H9 (cell line): ENCODE data around the gene ZP3. TPM values are rescaled to one million over a fixed set of nuclear protein-coding genes. Genes with fewer than 3 reads are reported as not detected.
"Not testable (repeated sequence)": the region's sequence is repeated elsewhere in the genome, so short reads cannot be mapped to it uniquely, and the experiment has no call there.

Experiments
- DNase-seq: peaks from one replicate; pipeline ENCODE4 v3.0.0-alpha.2; 2017
- H2AFZ ChIP-seq: one replicate; pipeline ENCODE4 v1.6.1; 2013; ENCODE audit warnings: mild to moderate bottlenecking, low read length, control low read depth, moderate library complexity
- H2AK5ac ChIP-seq: 2 replicates; pipeline ENCODE4 v1.6.1; 2013; ENCODE audit warnings: low read length, control low read depth, mixed read lengths; ENCODE audit not compliant: insufficient read length
- H2BK120ac ChIP-seq: one replicate; pipeline ENCODE4 v1.6.1; 2013; ENCODE audit warnings: low read depth, mild to moderate bottlenecking, low read length, control low read depth, inconsistent platforms; ENCODE audit not compliant: poor library complexity, severe bottlenecking
- H2BK12ac ChIP-seq: 2 replicates; pipeline ENCODE4 v1.6.1; 2013; ENCODE audit warnings: low read length, control low read depth, mixed read lengths, low read depth; ENCODE audit not compliant: insufficient read length
- H2BK15ac ChIP-seq: 2 replicates; pipeline ENCODE4 v1.6.1; 2013; ENCODE audit warnings: low read depth, low read length, control low read depth
- H2BK20ac ChIP-seq: one replicate; pipeline ENCODE4 v1.6.1; 2013; ENCODE audit warnings: low read depth, mild to moderate bottlenecking, low read length, control low read depth, inconsistent platforms; ENCODE audit not compliant: poor library complexity, severe bottlenecking
- H2BK5ac ChIP-seq: 2 replicates; pipeline ENCODE4 v1.6.1; 2013; ENCODE audit warnings: low read length, control low read depth, mixed read lengths; ENCODE audit not compliant: insufficient read length
- H3K14ac ChIP-seq: 2 replicates; pipeline ENCODE4 v1.6.1; 2013; ENCODE audit warnings: low read length, control low read depth; ENCODE audit not compliant: insufficient read depth
- H3K18ac ChIP-seq: 2 replicates; pipeline ENCODE4 v1.6.1; 2013; ENCODE audit warnings: low read depth, mild to moderate bottlenecking, mixed read lengths, low read length, control low read depth; ENCODE audit not compliant: insufficient read length
- H3K23ac ChIP-seq: 2 replicates; pipeline ENCODE4 v1.6.1; 2013; ENCODE audit warnings: low read length, control low read depth, mixed read lengths, low read depth; ENCODE audit not compliant: insufficient read length
- H3K23me2 ChIP-seq: 2 replicates; pipeline ENCODE4 v1.6.1; 2013; ENCODE audit warnings: low read depth, mild to moderate bottlenecking, mixed read lengths, low read length, control low read depth; ENCODE audit not compliant: insufficient read length, poor library complexity, severe bottlenecking
- H3K27ac ChIP-seq: 2 replicates; pipeline ENCODE4 v1.5.1; 2013; ENCODE audit warnings: low read length, control low read depth, mixed read lengths, low read depth; ENCODE audit not compliant: insufficient read length
- H3K27me3 ChIP-seq: 2 replicates; pipeline ENCODE4 v1.6.1; 2013; ENCODE audit warnings: low read length, control low read depth, inconsistent platforms; ENCODE audit not compliant: insufficient read depth
- H3K4ac ChIP-seq: 2 replicates; pipeline ENCODE4 v1.6.1; 2013; ENCODE audit warnings: low read depth, mild to moderate bottlenecking, control low read depth, inconsistent platforms, low read length, moderate library complexity
- H3K4me1 ChIP-seq: 2 replicates; pipeline ENCODE4 v1.6.1; 2013; ENCODE audit warnings: low read length, control low read depth, inconsistent platforms; ENCODE audit not compliant: insufficient read depth
- H3K4me2 ChIP-seq: 2 replicates; pipeline ENCODE4 v1.6.1; 2013; ENCODE audit warnings: low read length, control low read depth, mixed read lengths; ENCODE audit not compliant: insufficient read length, insufficient read depth
- H3K56ac ChIP-seq: 2 replicates; pipeline ENCODE4 v1.6.1; 2013; ENCODE audit warnings: low read depth, mild to moderate bottlenecking, mixed read lengths, low read length, control low read depth; ENCODE audit not compliant: insufficient read length
- H3K79me1 ChIP-seq: 2 replicates; pipeline ENCODE4 v1.6.1; 2013; ENCODE audit warnings: low read depth, mild to moderate bottlenecking, moderate library complexity, low read length, control low read depth, inconsistent platforms; ENCODE audit not compliant: insufficient read depth, poor library complexity, severe bottlenecking
- H3K79me2 ChIP-seq: 2 replicates; pipeline ENCODE4 v1.6.1; 2013; ENCODE audit warnings: low read length, control low read depth, inconsistent platforms; ENCODE audit not compliant: insufficient read depth
- H3K9ac ChIP-seq: 2 replicates; pipeline ENCODE4 v1.6.1; 2013; ENCODE audit warnings: low read length, control low read depth, mixed read lengths; ENCODE audit not compliant: insufficient read length; ENCODE audit errors: extremely low read depth
- H3K9me3 ChIP-seq: one replicate; pipeline ENCODE4 v1.6.1; 2013; ENCODE audit warnings: low read depth, low read length, inconsistent platforms; ENCODE audit not compliant: control insufficient read depth
- H3T11ph ChIP-seq: one replicate; pipeline ENCODE4 v1.6.1; 2013; ENCODE audit warnings: mild to moderate bottlenecking, low read length, control low read depth, inconsistent platforms
- H4K20me1 ChIP-seq: one replicate; pipeline ENCODE4 v1.6.1; 2013; ENCODE audit not compliant: control insufficient read depth, insufficient read length, insufficient read depth
- H4K5ac ChIP-seq: 2 replicates; pipeline ENCODE4 v1.6.1; 2013; ENCODE audit warnings: low read depth, mild to moderate bottlenecking, mixed read lengths, low read length, control low read depth; ENCODE audit not compliant: insufficient read length
- H4K8ac ChIP-seq: replicated peaks from 2 replicates; pipeline ENCODE4 v1.6.1; 2013; ENCODE audit warnings: low read length, control low read depth, mixed read lengths, low read depth; ENCODE audit not compliant: insufficient read length
- H4K91ac ChIP-seq: 2 replicates; pipeline ENCODE4 v1.6.1; 2013; ENCODE audit warnings: low read depth, mild to moderate bottlenecking, moderate library complexity, mixed read lengths, low read length, control low read depth; ENCODE audit not compliant: insufficient read length
- H3K27ac Mint-ChIP-seq, 3 experiments: 2 replicates in 2 of 3; 3 replicates in 1 of 3; pipeline ENCODE4 v1.8.0; 2020 to 2021; ENCODE audit warnings: mixed read lengths in 3 of 3, mild to moderate bottlenecking in 1 of 3, moderate library complexity in 1 of 3
- H3K27me3 Mint-ChIP-seq: 2 replicates; pipeline ENCODE4 v1.8.0; 2021; ENCODE audit warnings: low read depth, mild to moderate bottlenecking, moderate library complexity, mixed read lengths
- H3K36me3 Mint-ChIP-seq, 3 experiments: 2 replicates in 2 of 3; 3 replicates in 1 of 3; pipeline ENCODE4 v1.8.0; 2020 to 2021; ENCODE audit warnings: low read depth in 3 of 3, mixed read lengths in 3 of 3; ENCODE audit not compliant: insufficient read depth in 1 of 3
- H3K4me1 Mint-ChIP-seq, 2 experiments: 2 replicates each; pipeline ENCODE4 v1.8.0; 2020; ENCODE audit warnings: mixed read lengths in 2 of 2
- H3K4me3 Mint-ChIP-seq, 2 experiments: 2 replicates in 1 of 2; 3 replicates in 1 of 2; pipeline ENCODE4 v1.8.0; 2020 to 2021; ENCODE audit warnings: mild to moderate bottlenecking in 2 of 2, mixed read lengths in 2 of 2, moderate library complexity in 1 of 2
- H3K9me3 Mint-ChIP-seq, 2 experiments: 2 replicates in 1 of 2; 3 replicates in 1 of 2; pipeline ENCODE4 v1.8.0; 2020; ENCODE audit warnings: mild to moderate bottlenecking in 2 of 2, mixed read lengths in 2 of 2, moderate library complexity in 1 of 2
- WGBS: extraction: QIAGEN DNeasy Blood & Tissue Kit; methylation state at CpG from one replicate; pipeline ENCODE4 v1.1.7; 2013; ENCODE audit warnings: missing lambda C conversion rate, low lambda C conversion rate, mixed read lengths; ENCODE audit not compliant: insufficient read length; ENCODE audit errors: extremely low coverage; 5-methylcytosine and 5-hydroxymethylcytosine counted together
- total RNA-seq: library from RNA; stranded (reverse); gene quantifications from 2 replicates; pipeline ENCODE4 v1.2.1, GENCODE V29; 2021

ZP3 gene
- total RNA-seq, 1 experiment from 2014 or later = 1.3 TPM

DNA sequence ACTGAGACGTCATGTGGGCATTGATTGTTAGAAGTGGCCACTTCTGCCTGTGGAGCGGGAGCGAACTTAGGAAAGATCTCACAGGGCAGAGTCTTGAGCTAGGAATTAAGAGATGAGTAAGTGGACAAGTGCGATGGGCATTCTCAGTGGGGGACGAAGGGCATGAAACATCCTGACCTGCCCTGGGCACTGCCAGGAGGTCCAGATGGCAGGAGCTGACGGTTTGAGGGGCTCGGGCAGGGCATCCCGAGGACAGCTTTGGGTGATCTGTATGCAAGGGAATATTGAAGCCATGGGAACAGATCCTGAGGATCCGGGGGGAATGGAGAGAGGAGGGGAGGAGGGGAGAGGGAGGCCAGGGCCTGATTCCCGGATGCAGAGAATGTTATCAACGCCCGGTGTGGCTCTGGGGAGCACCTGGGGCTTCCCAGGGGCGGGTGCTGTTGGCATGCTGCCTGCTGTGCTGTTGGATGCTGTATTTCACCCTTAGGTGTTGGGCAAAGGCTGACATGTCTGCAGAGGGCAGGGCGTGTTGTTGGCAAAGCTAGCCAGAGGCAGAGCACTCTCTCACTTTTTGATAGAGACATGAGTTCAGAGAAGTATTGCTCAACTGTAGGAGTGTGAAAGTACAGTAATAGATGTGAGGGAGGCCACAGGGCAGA lies 43.1 kb downstream of the ZP3 start:
- not testable (repeated sequence) for H2BK20ac ChIP-seq, H3K27me3 ChIP-seq, H3K4me2 ChIP-seq, H3K4me1 Mint-ChIP-seq, H3K79me2 ChIP-seq, H4K20me1 ChIP-seq, H3K27ac Mint-ChIP-seq, H3K79me1 ChIP-seq, H2BK5ac ChIP-seq, H3K4me3 Mint-ChIP-seq, H4K91ac ChIP-seq, H2BK120ac ChIP-seq, H4K5ac ChIP-seq, H2BK15ac ChIP-seq, H3K23me2 ChIP-seq, H3K9me3 ChIP-seq, H3K4me1 ChIP-seq, H3K27me3 Mint-ChIP-seq, H3K36me3 Mint-ChIP-seq, H2AFZ ChIP-seq, H3K56ac ChIP-seq, H3K9ac ChIP-seq, H2AK5ac ChIP-seq, H3K4ac ChIP-seq, H3K27ac ChIP-seq, H2BK12ac ChIP-seq, H3K23ac ChIP-seq, H3T11ph ChIP-seq, H3K14ac ChIP-seq, H3K9me3 Mint-ChIP-seq, H3K18ac ChIP-seq, H4K8ac ChIP-seq
- DNase-seq = peak; percentile 10
- WGBS = no CpG with 5 or more reads among the region's 14 CpGs

DNA sequence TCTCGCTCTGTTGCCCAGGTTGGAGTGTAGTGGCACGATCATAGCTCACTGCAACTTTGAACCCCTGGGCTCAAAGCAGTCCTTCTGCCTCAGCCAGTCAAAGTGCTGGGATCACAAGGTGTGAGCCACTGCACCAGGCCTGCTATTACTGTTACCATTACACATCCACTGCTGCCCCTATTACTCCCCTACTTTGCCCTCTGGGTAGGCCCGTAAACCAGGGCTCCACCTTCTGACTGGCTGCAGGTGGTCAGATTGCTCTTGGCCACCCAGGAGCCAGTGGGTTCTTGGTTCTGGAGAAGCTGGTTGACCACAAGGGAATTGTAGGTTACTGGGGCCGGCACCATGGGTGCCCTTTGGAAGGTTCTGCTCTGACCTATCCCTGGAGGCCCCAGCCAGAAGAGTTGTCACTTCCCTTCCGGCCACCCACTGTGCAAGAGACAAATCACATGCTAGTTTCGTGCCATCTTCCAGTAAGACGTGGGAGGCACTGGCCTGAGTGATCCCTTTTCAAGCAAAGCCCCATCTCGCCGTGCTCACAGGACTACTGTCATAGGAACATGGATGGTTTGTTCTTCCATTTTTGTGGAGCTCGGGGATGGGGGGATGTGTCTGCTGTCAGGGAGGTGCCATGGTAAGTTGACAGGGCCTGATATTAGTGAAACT lies 46.9 kb downstream of the ZP3 start:
- H3K27ac ChIP-seq, H4K5ac ChIP-seq, H3K14ac ChIP-seq, H3K4ac ChIP-seq, H3K4me2 ChIP-seq, H3K27me3 ChIP-seq, H3K9me3 Mint-ChIP-seq, H4K91ac ChIP-seq, H2AK5ac ChIP-seq, H3K56ac ChIP-seq, H2AFZ ChIP-seq, H3K79me2 ChIP-seq, H3K4me3 Mint-ChIP-seq, H2BK5ac ChIP-seq, H3K27ac Mint-ChIP-seq, H2BK20ac ChIP-seq, H3K4me1 ChIP-seq, H4K20me1 ChIP-seq, H3T11ph ChIP-seq, H4K8ac ChIP-seq, H3K4me1 Mint-ChIP-seq, H3K9ac ChIP-seq, H3K79me1 ChIP-seq, H3K36me3 Mint-ChIP-seq, H3K23ac ChIP-seq, DNase-seq, H3K9me3 ChIP-seq, H3K23me2 ChIP-seq, H3K27me3 Mint-ChIP-seq, H2BK15ac ChIP-seq, H2BK12ac ChIP-seq, H2BK120ac ChIP-seq, H3K18ac ChIP-seq: not testable (repeated sequence)
- no CpG with 5 or more reads among the region's 10 CpGs for WGBS
